ENCODE results near the gene ACBD5.
"Not testable (repeated sequence)": the region's sequence is repeated elsewhere in the genome, so short reads cannot be mapped to it uniquely, and the experiment has no call there.

Gene ACBD5

GRCh38 chr10:27240212-27241009, at the start of gene ACBD5:
Gene ACBD5, minus strand, starts transcription at chr10:27240797. Its CDS starts 109 bp downstream, at chr10:27240688.
- peak; percentile 64 for DNase-seq

- DNase-seq = peak; percentile 8
Measured at GRCh38 chr10:27285093-27285492, 44.5 kb upstream of the ACBD5 start.

- no peak for DNase-seq
Measured at GRCh38 chr10:27276581-27276980, 36.0 kb upstream of the ACBD5 start.

DNA sequence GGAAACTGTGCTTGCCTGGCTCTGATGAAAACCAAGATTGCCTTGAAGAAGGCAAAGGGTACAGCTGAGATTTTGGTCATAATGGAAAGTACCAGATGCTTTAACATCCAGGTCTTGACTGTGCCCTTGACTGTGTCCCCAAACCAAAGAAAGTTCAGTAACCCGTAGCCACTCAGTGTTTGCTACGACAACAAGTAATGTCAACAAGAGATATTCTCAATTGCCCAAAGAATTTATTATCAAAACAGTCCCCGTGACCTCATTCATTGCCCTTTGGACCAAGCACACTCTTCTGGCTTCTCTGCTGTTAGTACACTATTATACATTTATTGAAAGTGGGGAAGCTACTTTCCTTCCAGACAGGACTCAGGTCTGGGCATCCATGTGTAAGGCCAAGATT, 25.4 kb upstream of the ACBD5 start:
- not testable (repeated sequence) for DNase-seq

- DNase-seq = not testable (repeated sequence)
Measured at GRCh38 chr10:27262788-27263187, 22.2 kb upstream of the ACBD5 start.

DNA sequence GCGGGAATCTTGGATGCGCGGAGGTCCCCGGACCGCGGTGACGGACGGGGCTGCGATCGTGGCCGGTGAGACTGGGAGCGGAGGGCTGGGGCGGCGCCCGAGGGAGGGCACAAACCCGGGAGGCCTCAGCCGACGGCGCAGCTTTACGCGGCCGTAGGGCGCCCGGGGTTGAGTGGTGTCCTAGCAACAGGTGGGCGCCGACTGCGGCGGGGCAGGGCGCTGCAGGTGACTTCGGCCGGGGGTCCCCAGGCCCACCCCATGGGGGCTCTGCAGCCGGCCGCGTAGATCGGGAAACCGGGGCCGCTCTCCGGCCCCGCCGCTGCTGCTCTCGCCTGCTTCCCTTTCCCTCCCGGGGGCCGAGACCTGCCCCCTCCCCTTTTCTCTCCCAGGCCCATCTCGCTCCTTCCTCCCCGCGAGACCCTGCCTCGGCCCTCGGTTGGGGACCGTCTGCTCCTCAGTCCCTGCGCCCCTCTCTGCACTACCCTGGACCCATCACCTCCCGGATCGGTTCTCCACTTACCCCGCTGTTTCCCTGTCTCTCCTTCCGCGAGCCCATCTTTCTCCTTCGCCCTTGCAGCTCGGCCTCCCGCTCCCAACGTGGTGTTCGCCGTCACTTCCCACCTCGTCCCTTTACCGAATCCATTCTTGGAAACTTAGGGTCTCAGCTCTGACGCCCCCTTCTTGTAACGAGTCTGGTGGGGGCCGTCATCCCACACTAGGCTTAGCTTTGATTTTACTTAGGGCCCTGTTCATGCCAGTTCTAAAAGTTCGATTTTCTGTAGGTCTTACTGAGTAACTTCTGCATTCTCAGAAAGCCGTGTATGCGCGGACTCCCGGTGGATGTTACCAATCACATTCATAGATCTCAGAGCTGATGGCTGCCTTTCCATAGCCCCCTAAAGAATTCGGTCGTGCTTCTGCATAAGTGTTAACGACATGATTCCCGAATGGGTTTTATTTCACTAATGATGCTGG, 18.5 kb upstream of the ACBD5 start:
- peak; percentile 12 for DNase-seq

- DNase-seq = no peak
Measured at GRCh38 chr10:27258492-27258837, 17.9 kb upstream of the ACBD5 start.

- DNase-seq = no peak
Measured at GRCh38 chr10:27256299-27257189, 15.9 kb upstream of the ACBD5 start.

DNA sequence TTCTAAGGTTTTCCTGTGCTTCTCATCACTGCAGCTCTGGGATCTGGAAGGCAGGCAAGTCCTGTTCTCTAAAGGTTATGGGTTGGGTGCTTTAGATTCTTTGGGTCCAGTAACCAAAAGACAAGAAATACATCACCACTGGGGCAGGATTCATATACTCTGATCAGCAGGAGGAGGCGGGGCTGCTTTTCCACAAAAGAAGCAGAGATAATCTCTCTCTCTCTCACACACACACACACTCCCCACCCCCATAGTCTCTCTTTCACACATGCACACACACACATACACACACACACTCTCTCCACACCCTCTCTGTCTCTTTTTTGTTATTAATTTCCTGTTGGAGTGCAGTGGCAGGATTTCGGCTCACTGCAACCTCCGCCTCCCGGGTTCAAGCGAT, 13.0 kb upstream of the ACBD5 start:
- DNase-seq = no peak

DNA sequence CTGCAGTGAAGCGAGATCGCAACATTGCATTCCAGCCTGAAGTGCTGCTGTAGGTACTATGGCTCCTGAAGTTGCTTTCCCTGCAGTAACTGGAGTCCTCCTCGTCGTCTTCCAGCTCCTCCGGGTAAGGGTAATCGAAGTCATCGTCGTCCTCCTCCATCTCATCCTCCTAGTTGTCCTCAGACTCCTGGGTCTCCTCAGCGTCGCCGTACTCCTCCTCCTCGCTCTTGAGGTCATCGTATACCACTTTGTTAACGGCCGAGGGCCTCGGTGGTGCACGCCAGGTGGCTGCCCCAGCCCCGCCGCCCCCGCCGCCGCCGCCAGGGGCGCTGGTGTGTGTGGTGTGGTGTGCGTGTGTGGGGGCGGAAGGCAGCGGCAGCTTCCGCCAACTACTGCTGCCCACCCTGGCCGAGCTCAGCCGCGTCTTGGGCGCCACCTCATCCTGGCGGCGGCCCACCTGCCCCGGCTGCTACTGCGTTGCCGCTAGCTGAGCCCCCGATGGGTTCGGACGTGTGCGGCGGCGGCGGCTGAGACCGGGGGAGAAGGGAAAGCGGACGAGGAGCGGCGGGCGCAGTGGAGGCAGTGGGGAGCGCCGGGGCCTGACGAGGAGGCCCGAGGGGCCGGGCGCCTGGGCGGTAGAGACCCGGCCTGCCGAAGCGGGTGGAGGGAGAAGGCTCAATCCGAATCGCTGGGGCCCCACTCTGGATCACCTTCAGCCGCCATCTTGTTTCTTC, 11.8 kb upstream of the ACBD5 start:
- peak; percentile 75 for DNase-seq

DNA sequence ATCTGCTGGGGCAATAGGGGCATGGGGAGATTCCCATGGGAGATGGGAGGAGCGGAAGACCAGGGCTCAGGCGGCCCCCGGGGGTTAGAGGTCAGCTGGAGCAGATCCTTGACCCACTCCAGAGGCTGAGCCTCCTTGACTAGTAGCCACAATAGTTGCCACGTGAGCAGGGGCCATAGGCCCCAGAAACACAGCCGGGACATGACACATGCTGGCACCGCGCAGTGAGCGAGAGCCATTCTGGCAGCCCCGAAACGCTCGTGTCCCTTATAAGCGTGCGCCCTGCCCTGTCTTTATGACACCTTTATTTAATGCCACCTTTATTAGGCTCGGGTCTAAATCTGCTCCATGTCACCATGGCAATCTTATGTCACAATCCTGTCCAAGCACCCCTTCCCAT, 11.0 kb upstream of the ACBD5 start:
- no peak for DNase-seq

GRCh38 chr10:27248215-27248614, 7.6 kb upstream of the ACBD5 start:
- DNase-seq = no peak

GRCh38 chr10:27247441-27247840, 6.8 kb upstream of the ACBD5 start:
- DNase-seq = no peak

DNA sequence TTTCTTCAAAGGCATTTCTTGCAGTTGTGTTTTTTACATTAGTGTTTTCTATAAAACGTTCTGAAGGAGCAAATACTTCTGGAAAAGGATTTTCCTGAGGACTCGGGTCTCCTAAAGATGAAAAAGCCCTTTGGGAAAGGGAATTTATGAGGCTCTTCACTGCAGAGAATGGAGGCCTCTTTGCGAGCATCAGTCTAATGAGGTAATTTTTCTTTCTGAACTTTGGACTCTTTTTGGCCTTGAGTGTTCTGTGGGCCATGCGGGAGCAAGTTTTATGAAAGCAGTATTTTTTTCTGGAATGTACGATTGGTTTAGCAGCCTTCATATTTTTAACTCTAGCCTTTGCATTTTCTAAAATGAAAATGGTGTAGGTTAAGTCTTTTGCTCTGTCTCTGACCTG, 6.4 kb upstream of the ACBD5 start:
- DNase-seq = no peak

DNA sequence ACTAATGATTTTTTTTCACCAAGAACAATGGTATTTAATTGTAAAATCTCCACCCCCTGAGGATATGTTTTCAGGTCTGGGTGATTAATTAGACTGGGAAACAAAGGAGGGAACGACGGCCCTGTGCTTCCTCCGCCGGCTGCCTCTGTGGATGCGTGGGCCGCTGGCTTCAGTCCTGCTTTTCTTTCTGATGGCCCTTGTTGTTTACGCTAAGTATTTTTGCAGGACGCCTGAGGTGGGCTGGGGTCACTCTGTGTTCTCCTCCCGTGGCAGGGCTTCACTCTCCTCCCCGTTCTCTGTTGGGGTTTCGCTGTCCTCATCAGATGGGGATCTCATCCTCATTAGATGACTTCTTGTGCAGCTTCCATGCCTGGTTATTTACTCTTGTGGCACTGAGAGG, 5.2 kb upstream of the ACBD5 start:
- no peak for DNase-seq

DNA sequence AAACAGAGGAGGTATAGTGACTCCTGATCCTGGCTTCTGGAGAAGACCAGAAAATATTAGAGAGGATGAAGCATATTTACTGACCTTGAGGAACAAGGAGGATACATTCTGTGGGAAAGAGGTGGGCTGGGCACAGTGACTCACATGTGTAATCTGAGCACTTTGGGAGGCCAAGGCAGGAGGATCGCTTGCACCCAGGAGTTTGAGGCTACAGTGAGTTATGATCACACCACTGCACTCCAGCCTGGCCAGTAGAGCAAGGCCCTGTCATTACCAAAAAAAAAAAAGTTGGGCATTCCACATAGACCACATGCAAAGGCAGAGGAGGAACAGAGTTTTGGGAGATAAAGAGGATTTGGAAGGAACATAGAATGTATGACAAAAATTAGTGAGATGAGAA, 4.4 kb upstream of the ACBD5 start:
- DNase-seq = no peak

- peak; percentile 62 for DNase-seq
Measured at GRCh38 chr10:27242951-27243551, 2.5 kb upstream of the ACBD5 start.

DNA sequence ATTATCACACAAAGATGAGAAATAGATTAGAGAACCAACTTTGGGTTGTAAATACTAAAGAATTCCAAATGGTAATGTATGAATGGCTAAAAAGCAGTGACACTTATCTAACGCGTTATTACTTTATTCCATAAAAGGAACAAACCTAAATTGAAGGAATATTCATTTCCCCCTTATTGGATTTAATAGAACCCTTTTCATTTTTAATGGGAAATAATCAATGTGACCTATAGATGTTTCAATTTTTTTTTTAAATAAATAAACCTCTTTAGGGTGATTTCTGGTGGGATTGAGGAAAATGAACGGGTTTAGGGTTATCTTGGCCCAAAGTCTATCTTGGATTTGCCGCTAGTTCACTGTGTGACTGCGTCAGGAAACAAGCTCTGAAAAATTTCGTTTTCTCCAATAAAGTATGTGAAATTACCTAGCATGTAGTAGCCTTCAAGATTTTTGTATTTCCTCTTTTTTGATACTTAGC, 1.9 kb upstream of the ACBD5 start:
- no peak for DNase-seq

- peak; percentile 84 for DNase-seq
Measured at GRCh38 chr10:27241652-27242472, 1.3 kb upstream of the ACBD5 start.

GRCh38 chr10:27241010-27241651, 534 bp upstream of the ACBD5 start:
- DNase-seq = peak; percentile 40

Data from activated CD4-positive, alpha-beta T cell treated with anti-CD3 and anti-CD28 coated beads, Interleukin-2, amount 50 U/mL, for 1 hour (primary cell).